HL-60 (cell line): ENCODE data around the gene FRMD5.

Experiments
- GABPA ChIP-seq: IDR thresholded peaks from 2 replicates; pipeline ENCODE4 v1.6.1; 2012; ENCODE audit warnings: low read depth
- POLR2AphosphoS5 ChIP-seq: IDR thresholded peaks from 2 replicates; pipeline ENCODE4 v1.6.1; 2012; ENCODE audit warnings: low read depth
- REST ChIP-seq: IDR thresholded peaks from 2 replicates; pipeline ENCODE4 v1.6.1; 2012; ENCODE audit warnings: low read depth; ENCODE audit not compliant: insufficient replicate concordance
- SPI1 ChIP-seq: IDR thresholded peaks from 2 replicates; pipeline ENCODE4 v1.6.1; 2012; ENCODE audit warnings: low read depth, mild to moderate bottlenecking, borderline replicate concordance
- TF ChIP-seq, protein P1 (sequence below): IDR thresholded peaks from one replicate; pipeline ENCODE4 v1.5.1; 2011; ENCODE audit warnings: low read length, control low read depth, inconsistent platforms; ENCODE audit not compliant: insufficient read depth

DNA sequence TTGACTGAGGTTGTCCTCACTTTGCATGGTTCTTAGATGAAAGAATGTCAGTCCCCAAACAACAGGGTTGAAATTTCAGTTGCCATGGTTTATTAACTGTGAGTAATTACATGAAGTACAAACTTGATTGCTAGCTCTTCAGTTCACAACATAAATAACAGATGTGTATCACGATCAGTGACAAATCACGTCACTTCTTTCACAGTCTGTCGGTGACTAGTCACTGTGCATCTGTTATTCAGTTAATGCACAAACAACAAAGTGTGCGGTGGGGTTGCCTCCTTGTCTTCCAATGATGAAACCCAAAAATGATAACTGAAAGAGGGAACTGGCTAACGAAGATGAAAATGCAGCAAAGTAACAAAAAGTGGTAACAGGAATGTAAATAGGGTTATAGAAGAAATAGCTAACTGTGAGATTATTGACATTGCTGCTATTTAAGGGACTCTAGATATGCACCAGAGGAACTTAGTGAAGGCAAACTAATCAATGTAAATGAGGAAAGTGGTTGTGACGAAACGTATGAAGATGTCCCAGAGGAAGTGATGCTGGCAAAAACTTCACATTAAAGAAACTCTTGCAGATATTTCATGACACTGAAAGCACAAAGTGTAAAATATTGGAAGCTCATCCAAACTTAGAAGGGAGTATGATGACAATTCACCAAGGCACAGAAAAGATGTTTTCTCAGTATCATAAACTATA lies 208.9 kb downstream of the FRMD5 start:
- TF ChIP-seq, protein P1, sequence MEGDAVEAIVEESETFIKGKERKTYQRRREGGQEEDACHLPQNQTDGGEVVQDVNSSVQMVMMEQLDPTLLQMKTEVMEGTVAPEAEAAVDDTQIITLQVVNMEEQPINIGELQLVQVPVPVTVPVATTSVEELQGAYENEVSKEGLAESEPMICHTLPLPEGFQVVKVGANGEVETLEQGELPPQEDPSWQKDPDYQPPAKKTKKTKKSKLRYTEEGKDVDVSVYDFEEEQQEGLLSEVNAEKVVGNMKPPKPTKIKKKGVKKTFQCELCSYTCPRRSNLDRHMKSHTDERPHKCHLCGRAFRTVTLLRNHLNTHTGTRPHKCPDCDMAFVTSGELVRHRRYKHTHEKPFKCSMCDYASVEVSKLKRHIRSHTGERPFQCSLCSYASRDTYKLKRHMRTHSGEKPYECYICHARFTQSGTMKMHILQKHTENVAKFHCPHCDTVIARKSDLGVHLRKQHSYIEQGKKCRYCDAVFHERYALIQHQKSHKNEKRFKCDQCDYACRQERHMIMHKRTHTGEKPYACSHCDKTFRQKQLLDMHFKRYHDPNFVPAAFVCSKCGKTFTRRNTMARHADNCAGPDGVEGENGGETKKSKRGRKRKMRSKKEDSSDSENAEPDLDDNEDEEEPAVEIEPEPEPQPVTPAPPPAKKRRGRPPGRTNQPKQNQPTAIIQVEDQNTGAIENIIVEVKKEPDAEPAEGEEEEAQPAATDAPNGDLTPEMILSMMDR = no peak
- TF ChIP-seq SPI1 = no peak
- no peak for TF ChIP-seq REST
- no peak for TF ChIP-seq POLR2AphosphoS5
- TF ChIP-seq GABPA = no peak
